KMS-11 (cell line): Measurements from ENCODE around the gene CADPS2.

Experiments
- H2AFZ ChIP-seq: fragments of 200-600 bp; sonication (generic); 2 replicates; pipeline ENCODE4 v1.6.1; 2016; ENCODE audit warnings: antibody characterized with exemption, mixed run types, low read depth
- H3K27ac ChIP-seq: fragments of 200-600 bp; sonication (generic); 2 replicates; pipeline ENCODE4 v1.6.1; 2016; ENCODE audit warnings: mild to moderate bottlenecking, mixed run types
- H3K27me3 ChIP-seq: fragments of 200-600 bp; sonication (generic); 2 replicates; pipeline ENCODE4 v1.6.1; 2017; ENCODE audit warnings: mild to moderate bottlenecking, low read depth, mixed run types, moderate library complexity; ENCODE audit not compliant: insufficient read depth
- H3K36me3 ChIP-seq: fragments of 200-600 bp; sonication (generic); 2 replicates; pipeline ENCODE4 v1.6.1; 2017; ENCODE audit warnings: mild to moderate bottlenecking, mixed run types; ENCODE audit not compliant: insufficient read depth
- H3K4me1 ChIP-seq: fragments of 200-600 bp; sonication (generic); 2 replicates; pipeline ENCODE4 v1.6.1; 2016; ENCODE audit warnings: mild to moderate bottlenecking, low read depth, mixed run types; ENCODE audit not compliant: poor library complexity, severe bottlenecking
- H3K4me2 ChIP-seq: fragments of 200-600 bp; sonication (generic); 2 replicates; pipeline ENCODE4 v1.7.0; 2016; ENCODE audit warnings: mild to moderate bottlenecking, mixed run types
- H3K4me3 ChIP-seq: fragments of 200-600 bp; sonication (generic); IDR thresholded peaks from 2 replicates; pipeline ENCODE4 v1.6.1; 2017; ENCODE audit warnings: low read depth, low read length, mixed read lengths; ENCODE audit not compliant: insufficient read depth
- H3K79me2 ChIP-seq: fragments of 200-600 bp; sonication (generic); 2 replicates; pipeline ENCODE4 v1.6.1; 2016; ENCODE audit warnings: low read depth, mixed run types; ENCODE audit not compliant: insufficient read depth
- H3K9ac ChIP-seq: fragments of 200-600 bp; sonication (generic); 2 replicates; pipeline ENCODE4 v1.6.1; 2016; ENCODE audit warnings: mild to moderate bottlenecking, mixed run types
- H4K20me1 ChIP-seq: fragments of 200-600 bp; sonication (generic); 2 replicates; pipeline ENCODE4 v1.6.1; 2016; ENCODE audit warnings: mild to moderate bottlenecking, mixed run types; ENCODE audit not compliant: insufficient read depth
- CTCF ChIP-seq: fragments of 200-600 bp; sonication (generic); conservative IDR thresholded peaks from 2 replicates; pipeline ENCODE4 v1.6.1; 2017; ENCODE audit warnings: low read depth, mild to moderate bottlenecking, antibody characterized with exemption, low read length, moderate library complexity, mixed read lengths

The CADPS2 gene

DNA sequence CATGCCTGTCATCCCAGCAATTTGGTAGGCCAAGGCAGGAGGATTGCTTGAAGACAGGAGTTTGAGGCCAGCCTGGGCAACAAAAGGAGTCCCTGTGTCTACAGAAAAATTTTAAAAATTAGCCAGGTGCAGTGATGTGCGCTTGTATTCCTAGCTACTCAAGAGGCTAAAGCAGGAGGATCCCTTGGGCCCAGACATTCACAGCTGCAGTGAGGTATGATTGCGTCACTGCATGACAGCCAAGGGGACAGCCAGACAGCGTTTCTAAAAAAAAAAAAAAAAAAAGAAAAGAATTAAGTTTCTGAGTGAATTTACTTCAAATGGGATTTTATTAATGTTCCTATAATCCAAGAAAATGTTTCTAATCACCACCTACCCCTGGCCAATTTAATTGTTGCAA, 96.1 kb downstream of the CADPS2 start:
- no peaks in the 10 kb centered on the region for H3K36me3 ChIP-seq
- no peak overlapping the region for H3K27ac ChIP-seq
- no peak overlapping the region for H2AFZ ChIP-seq
- no peaks in the 10 kb centered on the region for H4K20me1 ChIP-seq
- no peak overlapping the region for H3K9ac ChIP-seq
- H3K4me2 ChIP-seq, result no peak overlapping the region
- no peak for TF ChIP-seq CTCF
- no peak overlapping the region for H3K4me3 ChIP-seq
- H3K4me1 ChIP-seq, result no peaks in the 10 kb centered on the region
- H3K79me2 ChIP-seq, result no peaks in the 10 kb centered on the region
- H3K27me3 ChIP-seq, result no peaks in the 10 kb centered on the region

- Histone ChIP-seq H3K27me3 (no peaks in the 10 kb centered on the region), H3K4me1 (no peaks in the 10 kb centered on the region), H2AFZ (no peak overlapping the region), H3K4me3 (no peak overlapping the region), H3K79me2 (no peaks in the 10 kb centered on the region), H3K4me2 (no peak overlapping the region), H3K27ac (no peak overlapping the region), H3K36me3 (no peaks in the 10 kb centered on the region), H3K9ac (no peak overlapping the region), H4K20me1 (no peaks in the 10 kb centered on the region)
- no peak for TF ChIP-seq CTCF
These were observed 97.1 kb downstream of the CADPS2 start for GRCh38 chr7:122789156-122789555.

GRCh38 chr7:122770686-122771335, 115.4 kb downstream of the CADPS2 start:
- no peak overlapping the region for H3K4me3 ChIP-seq
- H3K36me3 ChIP-seq, result no peaks in the 10 kb centered on the region
- TF ChIP-seq CTCF, result no peak
- no peaks in the 10 kb centered on the region for H3K27me3 ChIP-seq
- no peak overlapping the region for H3K4me2 ChIP-seq
- no peak overlapping the region for H3K27ac ChIP-seq
- no peaks in the 10 kb centered on the region for H3K4me1 ChIP-seq
- H3K9ac ChIP-seq, result no peak overlapping the region
- no peak overlapping the region for H2AFZ ChIP-seq
- H3K79me2 ChIP-seq, result no peaks in the 10 kb centered on the region
- H4K20me1 ChIP-seq, result no peaks in the 10 kb centered on the region

GRCh38 chr7:122768827-122769226, 117.4 kb downstream of the CADPS2 start:
- H3K4me3 ChIP-seq, result no peak overlapping the region
- no peaks in the 10 kb centered on the region for H3K79me2 ChIP-seq
- H3K27me3 ChIP-seq, result no peaks in the 10 kb centered on the region
- H3K4me1 ChIP-seq, result no peaks in the 10 kb centered on the region
- TF ChIP-seq CTCF, result no peak
- no peak overlapping the region for H2AFZ ChIP-seq
- H3K9ac ChIP-seq, result no peak overlapping the region
- no peak overlapping the region for H3K4me2 ChIP-seq
- H3K36me3 ChIP-seq, result no peaks in the 10 kb centered on the region
- H4K20me1 ChIP-seq, result no peaks in the 10 kb centered on the region
- no peak overlapping the region for H3K27ac ChIP-seq
